ENCODE measurements around the gene CDK16.

The CDK16 gene

DNA sequence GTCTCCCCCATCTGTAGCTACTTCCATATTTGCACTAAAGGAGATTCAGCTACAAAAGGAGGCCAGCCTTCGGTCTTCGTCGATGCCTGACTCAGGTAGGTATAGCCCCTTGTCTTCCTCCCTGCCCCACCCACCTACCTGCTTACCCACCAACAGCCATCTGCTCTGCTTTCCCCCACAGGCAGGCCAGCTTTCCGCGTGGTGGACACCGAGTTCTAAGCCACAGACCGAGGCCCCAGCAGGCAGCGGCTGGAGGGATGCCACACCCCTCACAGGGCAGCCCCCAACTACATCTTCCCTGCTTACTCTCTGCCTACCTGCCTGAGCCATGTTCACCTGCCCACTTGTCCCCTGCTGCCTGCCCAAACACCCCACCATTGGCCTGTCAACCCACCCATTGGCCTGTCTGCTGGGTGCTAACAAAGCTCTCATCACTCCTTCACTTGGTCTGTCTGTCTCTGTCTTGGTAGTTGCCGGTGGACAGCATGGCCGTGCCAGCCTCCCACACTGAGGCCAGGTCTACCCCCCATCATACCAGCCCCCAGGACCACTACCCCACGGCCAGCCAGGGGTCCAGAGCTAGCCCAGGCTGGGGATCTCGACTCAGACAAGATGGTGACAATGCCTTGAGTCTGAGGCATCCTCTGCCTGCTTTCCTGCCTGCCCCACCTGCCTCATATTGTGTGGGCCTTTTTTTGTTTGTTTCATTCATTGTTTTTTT, 10.2 kb downstream of the CDK16 start:
- DNase-seq (ENCODE audit: low read depth), result no peak

DNA sequence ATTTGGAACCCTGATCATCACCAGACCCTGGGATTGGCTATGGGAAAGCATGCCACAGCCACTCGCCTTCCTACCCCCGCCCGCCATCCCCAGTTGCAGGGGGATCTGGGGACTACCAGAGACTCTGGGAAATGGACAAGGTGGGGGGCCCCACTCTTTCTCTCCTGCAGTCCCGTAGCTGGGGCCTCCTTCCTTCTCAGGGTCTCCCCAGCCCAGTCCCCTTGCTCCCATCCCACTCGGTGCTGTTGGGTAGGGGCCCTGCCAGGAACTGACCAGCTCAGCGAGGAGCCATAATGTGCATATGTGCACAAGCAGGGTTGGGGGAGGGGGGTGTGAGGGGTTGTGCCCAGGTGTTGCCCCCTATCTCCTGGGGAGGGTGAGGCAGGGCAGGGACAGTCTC, 10.9 kb downstream of the CDK16 start:
- DNase-seq (ENCODE audit: low read depth), result no peak

- no peak for DNase-seq (ENCODE audit: low read depth)
Measured at GRCh38 chrX:47230136-47230868, 11.8 kb downstream of the CDK16 start.

- no peak for DNase-seq (ENCODE audit: low read depth)
Measured at GRCh38 chrX:47231167-47231566, 12.7 kb downstream of the CDK16 start.

GRCh38 chrX:47232197-47232802, 13.8 kb downstream of the CDK16 start:
- no peak for DNase-seq (ENCODE audit: low read depth)

- no peak for DNase-seq (ENCODE audit: low read depth)
Measured at GRCh38 chrX:47232803-47233332, 14.4 kb downstream of the CDK16 start, which contains the start of gene USP11. USP11 (plus strand) TSS chrX:47233009; CDS start chrX:47233044, 35 bp downstream.

DNA sequence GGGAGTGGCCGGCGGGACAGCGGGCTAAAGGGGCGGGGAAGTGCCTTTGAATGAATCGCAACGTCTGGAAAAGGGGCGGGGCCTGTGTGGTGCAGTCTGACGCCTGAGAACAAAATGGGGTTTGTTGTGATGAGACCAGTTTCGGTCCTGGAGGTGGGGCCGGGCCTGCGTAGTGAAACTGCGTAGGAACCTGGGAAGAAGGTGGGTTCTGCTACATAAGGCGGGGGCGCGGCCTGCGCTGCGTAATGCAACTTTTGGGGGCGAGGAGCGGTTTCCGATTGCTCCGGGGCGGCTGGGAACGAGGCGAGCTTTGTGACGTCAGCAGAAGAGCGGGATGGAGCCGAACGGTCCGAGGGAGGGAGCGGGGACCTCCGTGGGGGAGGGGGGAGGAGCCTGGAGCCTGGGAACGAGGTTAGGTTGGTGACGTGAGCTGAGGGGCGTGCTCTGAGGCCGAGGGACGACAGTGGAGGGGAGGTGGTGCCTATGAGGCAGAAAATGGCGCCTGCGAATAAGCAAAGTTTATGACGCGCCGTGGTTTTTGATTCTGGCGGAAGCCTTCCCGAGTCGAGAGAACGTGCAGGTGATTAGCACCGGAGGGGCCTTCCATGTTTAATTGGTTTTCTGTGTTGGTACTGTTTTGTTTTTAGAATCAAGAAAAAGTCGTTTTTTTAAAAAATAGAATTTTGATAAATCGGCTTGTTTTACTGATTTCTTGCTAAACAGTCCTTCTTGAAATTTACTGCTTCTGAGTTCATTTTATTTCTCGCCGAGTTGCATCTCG, 15.0 kb downstream of the CDK16 start:
- peak; percentile 88 for DNase-seq (ENCODE audit: low read depth)

- DNase-seq (ENCODE audit: low read depth), result no peak
Measured at GRCh38 chrX:47234583-47234982, 16.1 kb downstream of the CDK16 start.

- no peak for DNase-seq (ENCODE audit: low read depth)
Measured at GRCh38 chrX:47235691-47236103, 17.2 kb downstream of the CDK16 start.

- no peak for DNase-seq (ENCODE audit: low read depth)
Measured at GRCh38 chrX:47239199-47239598, 20.7 kb downstream of the CDK16 start.

GRCh38 chrX:47239898-47240545, 21.5 kb downstream of the CDK16 start:
- no peak for DNase-seq (ENCODE audit: low read depth)

- no peak for DNase-seq (ENCODE audit: low read depth)
Measured at GRCh38 chrX:47240619-47241018, 22.1 kb downstream of the CDK16 start.

DNA sequence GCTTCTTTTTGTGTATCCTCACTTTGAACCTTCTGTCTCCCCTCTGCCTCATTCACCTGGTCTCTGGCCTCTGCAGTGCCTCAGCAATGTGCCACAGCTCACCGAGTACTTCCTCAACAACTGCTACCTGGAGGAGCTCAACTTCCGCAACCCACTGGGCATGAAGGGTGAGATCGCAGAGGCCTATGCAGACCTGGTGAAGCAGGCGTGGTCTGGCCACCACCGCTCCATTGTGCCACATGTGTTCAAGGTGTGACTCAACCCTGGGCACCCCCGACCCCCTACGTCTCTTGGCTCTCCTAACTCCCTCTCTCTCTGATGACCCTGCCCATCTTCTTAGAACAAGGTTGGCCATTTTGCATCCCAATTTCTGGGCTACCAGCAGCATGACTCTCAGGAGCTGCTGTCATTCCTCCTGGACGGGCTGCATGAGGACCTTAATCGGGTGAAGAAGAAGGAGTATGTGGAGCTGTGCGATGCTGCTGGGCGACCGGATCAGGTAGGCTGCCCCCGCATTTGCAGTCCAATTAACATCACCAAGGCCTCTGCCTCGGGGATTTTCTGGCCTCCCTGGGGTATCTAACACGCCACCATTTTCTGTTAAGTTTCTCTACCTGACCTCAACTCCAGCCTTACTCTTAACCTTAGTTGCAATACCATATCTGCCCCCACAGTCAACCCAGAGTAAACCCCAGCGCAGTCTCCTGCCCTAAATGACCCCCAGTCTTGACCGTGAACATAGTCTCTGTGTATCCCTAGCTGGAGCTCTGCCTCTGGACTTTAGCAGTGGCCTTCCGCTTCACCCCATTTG, 22.9 kb downstream of the CDK16 start:
- DNase-seq (ENCODE audit: low read depth), result no peak

GRCh38 chrX:47242321-47242720, 23.8 kb downstream of the CDK16 start:
- no peak for DNase-seq (ENCODE audit: low read depth)

DNA sequence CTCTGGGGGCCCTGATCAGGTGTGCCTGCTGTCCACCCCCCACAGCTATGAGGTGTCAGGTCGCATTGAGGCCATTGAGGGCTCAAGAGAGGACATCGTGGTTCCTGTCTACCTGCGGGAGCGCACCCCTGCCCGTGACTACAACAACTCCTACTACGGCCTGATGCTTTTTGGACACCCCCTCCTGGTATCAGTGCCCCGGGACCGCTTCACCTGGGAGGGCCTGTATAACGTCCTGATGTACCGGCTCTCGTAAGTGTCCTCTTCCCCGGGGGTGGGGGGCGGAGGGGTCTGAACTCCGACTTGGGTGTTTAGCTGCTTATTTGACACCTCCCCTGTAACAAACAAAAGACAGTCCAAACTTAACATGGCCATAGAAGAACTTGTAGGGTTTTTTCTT, 24.9 kb downstream of the CDK16 start:
- no peak for DNase-seq (ENCODE audit: low read depth)

GRCh38 chrX:47244676-47245075, 26.2 kb downstream of the CDK16 start:
- no peak for DNase-seq (ENCODE audit: low read depth)

GRCh38 chrX:47245156-47245555, 26.7 kb downstream of the CDK16 start:
- no peak for DNase-seq (ENCODE audit: low read depth)

DNA sequence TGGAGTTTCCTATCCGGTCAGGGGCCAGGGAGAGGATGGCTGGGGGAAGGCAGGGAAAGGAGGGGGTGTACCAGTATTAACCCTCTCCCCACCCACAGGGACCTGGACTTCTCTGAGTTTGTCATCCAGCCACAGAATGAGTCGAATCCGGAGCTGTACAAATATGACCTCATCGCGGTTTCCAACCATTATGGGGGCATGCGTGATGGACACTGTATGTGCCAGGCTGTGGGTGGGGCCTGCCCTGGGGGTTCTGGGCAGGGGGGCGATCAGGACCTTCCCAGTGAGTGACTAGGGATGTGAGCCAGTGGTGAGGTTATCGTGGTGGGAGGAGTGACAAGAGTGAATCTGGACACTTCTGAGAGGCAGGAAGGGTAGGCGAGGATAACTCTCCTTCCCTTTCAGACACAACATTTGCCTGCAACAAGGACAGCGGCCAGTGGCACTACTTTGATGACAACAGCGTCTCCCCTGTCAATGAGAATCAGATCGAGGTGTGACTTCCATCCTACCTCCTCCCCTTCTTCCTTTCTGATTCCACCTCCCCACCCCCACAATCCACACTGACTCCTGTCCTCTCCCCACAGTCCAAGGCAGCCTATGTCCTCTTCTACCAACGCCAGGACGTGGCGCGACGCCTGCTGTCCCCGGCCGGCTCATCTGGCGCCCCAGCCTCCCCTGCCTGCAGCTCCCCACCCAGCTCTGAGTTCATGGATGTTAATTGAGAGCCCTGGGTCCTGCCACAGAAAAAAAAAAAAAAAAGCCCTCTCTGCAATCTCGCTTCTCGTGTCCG, 28.9 kb downstream of the CDK16 start:
- DNase-seq (ENCODE audit: low read depth), result no peak

GRCh38 chrX:47247999-47248320, 29.5 kb downstream of the CDK16 start:
- DNase-seq (ENCODE audit: low read depth), result no peak

DNA sequence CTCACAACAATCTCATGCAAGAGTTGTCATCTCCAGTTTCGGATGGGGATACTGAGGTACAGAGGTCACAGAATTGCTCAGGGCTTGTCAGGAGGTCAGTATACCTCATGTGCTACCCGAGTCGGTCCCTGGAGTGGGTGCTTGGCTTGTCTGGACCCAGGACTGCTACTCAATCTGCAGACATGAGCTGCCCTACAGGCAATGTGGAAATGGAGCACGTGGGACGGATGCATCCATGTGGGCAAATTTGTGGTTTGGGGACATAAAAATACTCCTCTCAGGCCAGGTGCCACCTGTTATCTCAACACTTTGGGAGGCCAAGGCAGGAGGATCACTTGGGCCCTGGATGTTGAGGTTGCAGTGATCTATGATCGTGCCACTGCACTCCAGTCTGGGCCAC, 30.1 kb downstream of the CDK16 start:
- DNase-seq (ENCODE audit: low read depth), result no peak
